Measurements from ENCODE around the gene LITAFD.

DNA sequence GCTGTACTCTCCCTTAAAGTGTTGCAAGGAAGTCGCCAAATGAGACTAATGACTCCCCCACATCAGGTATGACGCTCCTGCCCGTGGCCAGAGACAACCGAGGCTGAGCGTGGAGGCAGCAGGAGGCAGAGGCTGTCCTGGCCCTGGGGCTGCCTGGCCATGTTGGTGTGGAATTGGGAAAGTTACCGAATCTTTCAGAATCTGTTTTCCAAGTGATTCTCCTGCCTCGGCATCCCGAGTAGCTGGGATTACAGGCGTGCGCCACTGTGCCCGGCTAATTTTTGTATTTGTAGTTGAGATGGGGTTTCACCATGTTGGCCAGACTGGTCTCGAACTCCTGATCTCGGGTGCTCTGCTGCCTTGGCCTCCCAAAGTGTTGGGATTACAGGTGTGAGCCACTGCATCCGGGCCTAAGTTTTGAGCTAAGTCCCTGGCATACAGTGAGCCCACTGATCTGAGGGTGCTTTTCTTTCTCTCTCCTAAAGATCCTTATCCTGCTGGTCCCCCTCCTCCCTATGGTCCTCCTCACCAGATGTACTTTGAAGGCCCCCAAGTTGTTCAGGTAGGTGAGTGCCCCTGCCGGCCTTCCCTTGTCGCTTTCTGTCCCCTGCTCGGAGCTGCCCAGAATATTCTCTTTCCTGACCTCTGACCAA, 700 bp downstream of the LITAFD start:
- TF ChIP-seq, protein P1, sequence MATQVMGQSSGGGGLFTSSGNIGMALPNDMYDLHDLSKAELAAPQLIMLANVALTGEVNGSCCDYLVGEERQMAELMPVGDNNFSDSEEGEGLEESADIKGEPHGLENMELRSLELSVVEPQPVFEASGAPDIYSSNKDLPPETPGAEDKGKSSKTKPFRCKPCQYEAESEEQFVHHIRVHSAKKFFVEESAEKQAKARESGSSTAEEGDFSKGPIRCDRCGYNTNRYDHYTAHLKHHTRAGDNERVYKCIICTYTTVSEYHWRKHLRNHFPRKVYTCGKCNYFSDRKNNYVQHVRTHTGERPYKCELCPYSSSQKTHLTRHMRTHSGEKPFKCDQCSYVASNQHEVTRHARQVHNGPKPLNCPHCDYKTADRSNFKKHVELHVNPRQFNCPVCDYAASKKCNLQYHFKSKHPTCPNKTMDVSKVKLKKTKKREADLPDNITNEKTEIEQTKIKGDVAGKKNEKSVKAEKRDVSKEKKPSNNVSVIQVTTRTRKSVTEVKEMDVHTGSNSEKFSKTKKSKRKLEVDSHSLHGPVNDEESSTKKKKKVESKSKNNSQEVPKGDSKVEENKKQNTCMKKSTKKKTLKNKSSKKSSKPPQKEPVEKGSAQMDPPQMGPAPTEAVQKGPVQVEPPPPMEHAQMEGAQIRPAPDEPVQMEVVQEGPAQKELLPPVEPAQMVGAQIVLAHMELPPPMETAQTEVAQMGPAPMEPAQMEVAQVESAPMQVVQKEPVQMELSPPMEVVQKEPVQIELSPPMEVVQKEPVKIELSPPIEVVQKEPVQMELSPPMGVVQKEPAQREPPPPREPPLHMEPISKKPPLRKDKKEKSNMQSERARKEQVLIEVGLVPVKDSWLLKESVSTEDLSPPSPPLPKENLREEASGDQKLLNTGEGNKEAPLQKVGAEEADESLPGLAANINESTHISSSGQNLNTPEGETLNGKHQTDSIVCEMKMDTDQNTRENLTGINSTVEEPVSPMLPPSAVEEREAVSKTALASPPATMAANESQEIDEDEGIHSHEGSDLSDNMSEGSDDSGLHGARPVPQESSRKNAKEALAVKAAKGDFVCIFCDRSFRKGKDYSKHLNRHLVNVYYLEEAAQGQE (IDR thresholded peaks at IDR 0.05; ENCODE audit: borderline replicate concordance), result no peak
- TF ChIP-seq, protein P2, sequence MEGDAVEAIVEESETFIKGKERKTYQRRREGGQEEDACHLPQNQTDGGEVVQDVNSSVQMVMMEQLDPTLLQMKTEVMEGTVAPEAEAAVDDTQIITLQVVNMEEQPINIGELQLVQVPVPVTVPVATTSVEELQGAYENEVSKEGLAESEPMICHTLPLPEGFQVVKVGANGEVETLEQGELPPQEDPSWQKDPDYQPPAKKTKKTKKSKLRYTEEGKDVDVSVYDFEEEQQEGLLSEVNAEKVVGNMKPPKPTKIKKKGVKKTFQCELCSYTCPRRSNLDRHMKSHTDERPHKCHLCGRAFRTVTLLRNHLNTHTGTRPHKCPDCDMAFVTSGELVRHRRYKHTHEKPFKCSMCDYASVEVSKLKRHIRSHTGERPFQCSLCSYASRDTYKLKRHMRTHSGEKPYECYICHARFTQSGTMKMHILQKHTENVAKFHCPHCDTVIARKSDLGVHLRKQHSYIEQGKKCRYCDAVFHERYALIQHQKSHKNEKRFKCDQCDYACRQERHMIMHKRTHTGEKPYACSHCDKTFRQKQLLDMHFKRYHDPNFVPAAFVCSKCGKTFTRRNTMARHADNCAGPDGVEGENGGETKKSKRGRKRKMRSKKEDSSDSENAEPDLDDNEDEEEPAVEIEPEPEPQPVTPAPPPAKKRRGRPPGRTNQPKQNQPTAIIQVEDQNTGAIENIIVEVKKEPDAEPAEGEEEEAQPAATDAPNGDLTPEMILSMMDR (IDR thresholded peaks at IDR 0.05; ENCODE audit: poor library complexity, severe bottlenecking), result no peak
- TF ChIP-seq EP300 (conservative IDR thresholded peaks at IDR 0.05; ENCODE audit: poor library complexity, severe bottlenecking) (no peak), TAF1 (IDR thresholded peaks at IDR 0.05; ENCODE audit: low read depth) (no peak), EZH2 (IDR thresholded peaks at IDR 0.05; ENCODE audit: borderline replicate concordance, insufficient read depth, low read length, poor library complexity, severe bottlenecking) (no peak), RAD21 (conservative IDR thresholded peaks at IDR 0.05) (no peak)
